Kidney (tissue), 14 donors: ENCODE results near the gene LRBA. TPM values are rescaled to one million over a fixed set of nuclear protein-coding genes. Genes with fewer than 3 reads are reported as not detected.

Source experiments
- DNase-seq, 5 donors: peaks; one replicate each; pipeline ENCODE4 v3.0.0-alpha.2; 2013 to 2020
- FAIRE-seq: peaks from 2 replicates; lab custom pipeline; 2012; peaks lifted over from hg19 to GRCh38; lab: Jason Lieb, UNC
- H3K27ac ChIP-seq, 2 donors: one replicate each; pipeline ENCODE4 v1.7.0; 2013; ENCODE audit warnings: low read depth in 2 of 2, low read length in 2 of 2, inconsistent platforms in 1 of 2
- H3K27me3 ChIP-seq: one replicate; pipeline ENCODE4 v1.7.1; 2013; ENCODE audit warnings: low read length, inconsistent platforms; ENCODE audit not compliant: control insufficient read depth, insufficient read depth
- H3K36me3 ChIP-seq, 3 donors: one replicate each; pipeline versions ENCODE4 v1.7.0 to v1.7.1; 2013; ENCODE audit warnings: low read length in 3 of 3, control low read depth in 1 of 3, inconsistent platforms in 1 of 3; ENCODE audit not compliant: insufficient read depth in 3 of 3, control insufficient read depth in 2 of 3
- H3K4me1 ChIP-seq, 3 donors: one replicate each; pipeline versions ENCODE4 v1.7.0 to v1.7.1; 2013; ENCODE audit warnings: low read length in 3 of 3, inconsistent platforms in 1 of 3, low read depth in 1 of 3; ENCODE audit not compliant: control insufficient read depth in 2 of 3, insufficient read depth in 2 of 3
- H3K4me3 ChIP-seq, 3 donors: one replicate each; pipeline versions ENCODE4 v1.7.0 to v1.8.1; 2013; ENCODE audit warnings: low read length in 3 of 3, control low read depth in 1 of 3, inconsistent platforms in 1 of 3
- H3K9ac ChIP-seq, 3 donors: one replicate each; pipeline versions ENCODE4 v1.7.0 to v1.7.1; 2013; ENCODE audit warnings: low read length in 3 of 3, control low read depth in 1 of 3, inconsistent platforms in 1 of 3
- H3K9me3 ChIP-seq, 3 donors: one replicate each; pipeline versions ENCODE4 v1.7.0 to v1.7.1; 2013; ENCODE audit warnings: low read length in 3 of 3, control low read depth in 1 of 3, inconsistent platforms in 1 of 3; ENCODE audit not compliant: control insufficient read depth in 2 of 3, insufficient read depth in 1 of 3
- CTCF ChIP-seq: IDR thresholded peaks from 3 replicates; pipeline ENCODE4 v1.5.1; 2012; ENCODE audit warnings: mild to moderate bottlenecking, moderate library complexity, borderline replicate concordance; ENCODE audit not compliant: insufficient read depth; ENCODE audit errors: extremely low read depth
- intact Hi-C: fragments of 100-400 bp; cut with DNase I; formaldehyde crosslinking; loops from one replicate; pipeline ENCODE4 v1.11.1; 2022
- polyA plus RNA-seq: library from polyadenylated mRNA; stranded (reverse); fragments of 350-450 nt; fragmentation: Illumina TruSeq; extraction: RNeasy Lipid Tissue Mini Kit (QIAGEN cat#74804); gene quantifications from one replicate; pipeline ENCODE4 v1.2.3, GENCODE V29; 2014; ENCODE audit warnings: low read depth, low replicate concordance; ENCODE audit not compliant: insufficient read depth
- total RNA-seq: library from RNA; stranded (reverse); fragmentation: NEBNext Ultra II Directional; extraction: Animal tissue kit (Norgen Biotek cat#: 25700); gene quantifications from one replicate; pipeline ENCODE4 v1.2.1, GENCODE V29; 2021
- donor health status: control.
- donor health status: control.
- donor health status: control.
- donor health status: control.
- donor health status: control.
- donor health status: DM: yes; HTN: yes; CAD: no.
- donor health status: Normal renal cell carcinoma (clear cell type).

Gene LRBA
- total and polyA plus RNA-seq, 2 donors from 2014 or later: 20.3 to 76.7 TPM

GRCh38 chr4:150583287-150584110 is 431.6 kb downstream of the LRBA start:
- no peak overlapping the region for H3K27ac ChIP-seq
- H3K9me3 ChIP-seq: no peaks in the 10 kb centered on the region
- H3K36me3 ChIP-seq: no peaks in the 10 kb centered on the region
- peak overlapping the region in 2 of 3 donors; percentile 31 to 41 for H3K4me3 ChIP-seq
- intact Hi-C loops: no loop called here
- DNase-seq (peak; percentile 55 to 68 (median 64)), FAIRE-seq (no peak)
- H3K9ac ChIP-seq: no peak overlapping the region
- peaks cover 50% of the 10 kb centered on the region for H3K27me3 ChIP-seq
- TF ChIP-seq CTCF: no peak
- peaks cover 0 to 2% (median 0%) of the 10 kb centered on the region in 3 donors for H3K4me1 ChIP-seq

DNA sequence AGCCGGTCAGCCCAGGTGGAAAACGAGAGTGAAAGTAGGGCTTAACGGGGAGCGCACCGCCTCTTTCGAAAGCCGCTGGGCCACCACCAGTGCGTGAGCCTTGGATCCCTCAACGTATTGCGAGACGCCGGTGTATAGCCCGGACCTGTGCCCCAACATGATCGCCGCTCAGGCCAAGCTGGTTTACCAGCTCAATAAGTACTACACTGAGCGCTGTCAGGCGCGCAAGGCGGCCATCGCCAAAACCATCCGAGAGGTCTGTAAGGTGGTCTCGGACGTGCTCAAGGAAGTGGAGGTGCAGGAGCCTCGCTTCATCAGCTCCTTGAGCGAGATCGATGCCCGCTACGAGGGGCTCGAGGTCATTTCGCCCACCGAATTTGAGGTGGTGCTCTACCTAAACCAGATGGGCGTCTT is 432.2 kb downstream of the LRBA start:
- no peak for TF ChIP-seq CTCF
- Histone ChIP-seq H3K27me3 (peaks cover 53% of the 10 kb centered on the region), H3K36me3 (no peaks in the 10 kb centered on the region), H3K4me3 (peak overlapping the region; percentile 31 to 41 (median 36)), H3K27ac (no peak overlapping the region), H3K9ac (no peak overlapping the region), H3K9me3 (no peaks in the 10 kb centered on the region), H3K4me1 (no peaks in the 10 kb centered on the region)
- FAIRE-seq: no peak
- DNase-seq: peak; percentile 44 to 67 (median 47)
- intact Hi-C loops: no loop called here

DNA sequence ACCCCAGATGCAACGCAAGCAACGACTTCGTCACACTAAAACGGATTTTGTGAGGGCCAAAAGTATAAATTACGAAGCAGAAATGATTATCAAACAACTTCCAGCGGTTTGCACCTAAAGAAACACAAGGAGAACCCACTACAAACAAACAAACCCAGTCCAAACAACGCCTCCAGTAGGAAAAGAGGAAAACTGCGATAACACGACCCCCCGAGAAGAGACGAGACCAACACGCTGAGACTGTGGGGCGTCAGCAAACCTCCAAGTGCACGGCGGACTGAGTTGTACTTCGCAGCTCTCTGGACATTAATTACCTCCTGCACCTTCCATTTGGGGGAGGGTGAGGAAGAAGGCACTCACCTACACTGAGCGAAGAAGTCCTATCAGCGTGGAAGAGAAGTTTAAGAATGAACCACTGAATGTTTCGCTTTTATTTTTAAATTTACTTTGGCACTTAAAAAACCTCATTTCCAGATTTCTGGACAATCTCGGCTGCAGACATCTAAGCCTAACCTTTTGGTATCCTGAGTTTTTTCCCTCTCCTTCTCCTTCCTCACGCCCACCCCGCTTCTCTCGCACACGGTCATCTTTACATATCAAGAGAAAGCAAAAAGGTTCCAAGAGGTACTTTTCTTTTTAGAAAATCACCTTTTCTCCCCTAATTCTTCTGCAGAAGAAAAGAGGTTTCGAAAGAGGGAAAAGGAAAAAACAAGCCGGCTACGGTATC is 432.8 kb downstream of the LRBA start, which contains the start of gene MAB21L2:
Gene MAB21L2 (plus strand): TSS at position 6 of the 727 bp plus-strand sequence. CDS start 879 bp downstream, outside the sequence.
- no peaks in the 10 kb centered on the region for H3K4me1 ChIP-seq
- H3K36me3 ChIP-seq: no peaks in the 10 kb centered on the region
- H3K9me3 ChIP-seq: no peaks in the 10 kb centered on the region
- FAIRE-seq: no peak
- peaks cover 56% of the 10 kb centered on the region for H3K27me3 ChIP-seq
- H3K27ac ChIP-seq: no peak within 1 kb of the TSS
- H3K9ac ChIP-seq: no peak within 1 kb of the TSS
- peak within 1 kb of the TSS; percentile 31 to 41 (median 36) for H3K4me3 ChIP-seq
- peak in 4 of 5 donors; percentile 22 to 65 (median 48) for DNase-seq
- TF ChIP-seq CTCF: no peak
- intact Hi-C loops: no loop called here
